CD4-positive, alpha-beta T cell treated with Interleukin-6 at 100 ng/mL for 8 hours (primary cell): ENCODE data around the gene RAD1.
"Not testable (repeated sequence)": the region's sequence is repeated elsewhere in the genome, so short reads cannot be mapped to it uniquely, and the experiment has no call there.

Experiments
- DNase-seq: peaks from one replicate; pipeline ENCODE4 v3.0.0-alpha.2; 2020; ENCODE audit warnings: mixed read lengths, low spot score

The RAD1 gene, protein sequence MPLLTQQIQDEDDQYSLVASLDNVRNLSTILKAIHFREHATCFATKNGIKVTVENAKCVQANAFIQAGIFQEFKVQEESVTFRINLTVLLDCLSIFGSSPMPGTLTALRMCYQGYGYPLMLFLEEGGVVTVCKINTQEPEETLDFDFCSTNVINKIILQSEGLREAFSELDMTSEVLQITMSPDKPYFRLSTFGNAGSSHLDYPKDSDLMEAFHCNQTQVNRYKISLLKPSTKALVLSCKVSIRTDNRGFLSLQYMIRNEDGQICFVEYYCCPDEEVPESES

DNA sequence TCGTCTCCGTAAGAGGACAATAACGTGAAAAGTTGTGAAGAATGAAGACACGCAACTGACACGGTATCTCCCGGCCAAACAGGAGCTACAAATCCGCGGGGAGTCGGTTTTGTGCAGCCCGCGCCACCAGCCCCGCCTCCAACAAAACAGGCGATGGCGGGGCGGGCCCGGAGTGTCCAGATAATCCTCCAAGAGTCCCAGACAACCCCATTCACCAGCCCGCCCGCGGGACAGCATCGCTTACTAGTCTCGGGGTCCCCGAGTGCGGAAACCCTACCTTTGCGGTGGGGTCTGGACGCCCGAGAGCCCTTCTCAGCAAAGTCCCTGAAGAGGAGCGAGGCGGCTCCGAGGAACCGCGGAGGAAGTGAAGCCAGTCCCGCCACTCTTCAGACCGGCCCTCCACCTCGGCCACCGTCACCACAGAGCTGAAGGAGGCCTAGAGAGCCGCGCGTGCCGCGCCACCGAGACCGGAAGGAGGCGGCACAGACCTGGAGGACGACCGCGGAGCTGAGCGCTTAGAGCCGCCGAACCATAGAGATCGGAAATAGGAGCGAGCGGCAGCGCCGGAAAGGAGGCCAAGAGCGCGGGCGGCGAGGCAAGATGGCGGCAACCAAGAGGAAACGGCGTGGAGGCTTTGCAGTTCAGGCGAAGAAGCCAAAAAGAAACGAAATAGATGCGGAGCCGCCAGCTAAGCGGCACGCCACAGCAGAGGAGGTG is at the start of gene RAD1, which contains the start of gene BRIX1:
Gene RAD1 (minus strand): TSS at position 366 of the 717 bp plus-strand sequence. CDS start 612 bp downstream, outside the sequence.
Gene BRIX1 (plus strand): TSS at position 573 of the 717 bp plus-strand sequence. CDS start 28 bp downstream, at position 601.
- DNase-seq: peak; percentile 91

DNA sequence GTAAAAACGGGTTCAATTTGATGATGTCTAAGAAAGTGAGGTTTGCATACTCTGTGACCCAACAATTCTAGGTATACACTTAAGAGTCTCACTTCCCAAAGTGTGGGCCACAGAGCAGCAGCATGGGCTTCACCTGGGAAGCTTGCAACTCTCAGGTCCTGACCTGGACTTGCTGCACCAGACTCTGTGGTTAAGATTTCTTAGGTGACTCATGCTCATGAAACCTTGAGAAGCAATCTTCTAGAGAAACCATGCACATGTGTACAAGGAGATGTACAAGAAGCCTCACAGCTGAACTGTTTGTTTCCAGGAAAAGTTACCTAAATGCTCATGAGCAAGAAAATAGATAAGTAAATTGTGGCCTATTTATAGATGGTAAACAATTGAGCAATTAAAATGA is 44.0 kb upstream of the RAD1 start:
- no peak for DNase-seq

DNA sequence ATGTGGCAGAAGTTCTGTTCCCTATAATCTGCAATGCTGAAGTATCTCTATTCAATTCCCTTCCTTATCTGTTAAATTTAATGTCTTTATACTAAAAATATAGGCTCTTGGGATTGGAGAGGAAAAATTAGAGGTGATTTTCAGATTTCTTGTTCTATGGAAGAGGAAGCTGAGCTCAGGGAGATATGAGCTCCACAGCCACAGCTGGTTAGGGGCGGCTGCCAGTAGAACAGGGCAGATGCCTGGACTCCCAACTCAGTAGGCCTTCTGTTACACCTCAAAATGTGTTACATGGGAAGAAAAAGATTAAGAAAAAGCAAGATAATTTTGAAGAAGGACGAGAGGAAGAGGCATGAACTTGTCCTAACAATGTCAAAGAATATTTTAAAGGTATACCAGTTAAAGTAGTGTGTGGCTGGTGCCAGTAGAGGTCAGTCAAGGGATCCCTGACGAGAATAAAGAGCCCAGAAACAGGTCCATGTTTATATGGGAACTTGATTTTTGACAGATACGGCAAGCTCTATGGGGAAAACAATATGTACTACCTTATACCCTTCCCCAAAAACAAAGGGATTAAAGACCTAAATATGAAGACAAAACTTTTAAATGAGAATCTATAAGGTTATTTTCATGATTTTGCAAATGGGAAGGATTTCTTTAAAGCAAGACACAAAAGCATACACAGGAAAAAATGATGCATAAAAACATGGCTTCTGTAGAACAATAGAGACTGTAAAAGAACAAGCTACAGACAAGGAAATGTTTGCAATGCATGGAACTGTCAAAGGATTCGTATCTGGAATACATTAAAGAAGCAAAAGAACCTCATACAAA is 42.8 kb upstream of the RAD1 start:
- no peak for DNase-seq

DNA sequence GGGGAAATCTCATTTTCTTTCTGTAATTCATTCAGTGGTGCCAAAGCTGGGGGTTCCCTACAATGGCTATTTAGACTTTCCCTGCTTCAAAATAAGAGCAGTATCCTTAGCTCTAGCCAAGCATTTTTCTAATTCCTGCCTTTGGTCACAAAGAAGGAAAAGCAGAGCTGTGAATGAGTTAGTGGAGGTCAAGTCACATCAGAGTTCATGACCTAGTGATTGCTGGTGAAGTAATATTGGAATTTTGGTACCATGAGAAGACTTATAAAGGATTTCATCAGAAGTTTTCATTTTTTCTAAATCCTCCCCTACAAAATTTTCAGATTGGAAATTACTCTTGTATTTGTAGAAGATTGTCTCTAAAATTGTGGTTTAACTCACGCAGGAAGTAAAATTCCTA is 42.0 kb upstream of the RAD1 start:
- no peak for DNase-seq

DNA sequence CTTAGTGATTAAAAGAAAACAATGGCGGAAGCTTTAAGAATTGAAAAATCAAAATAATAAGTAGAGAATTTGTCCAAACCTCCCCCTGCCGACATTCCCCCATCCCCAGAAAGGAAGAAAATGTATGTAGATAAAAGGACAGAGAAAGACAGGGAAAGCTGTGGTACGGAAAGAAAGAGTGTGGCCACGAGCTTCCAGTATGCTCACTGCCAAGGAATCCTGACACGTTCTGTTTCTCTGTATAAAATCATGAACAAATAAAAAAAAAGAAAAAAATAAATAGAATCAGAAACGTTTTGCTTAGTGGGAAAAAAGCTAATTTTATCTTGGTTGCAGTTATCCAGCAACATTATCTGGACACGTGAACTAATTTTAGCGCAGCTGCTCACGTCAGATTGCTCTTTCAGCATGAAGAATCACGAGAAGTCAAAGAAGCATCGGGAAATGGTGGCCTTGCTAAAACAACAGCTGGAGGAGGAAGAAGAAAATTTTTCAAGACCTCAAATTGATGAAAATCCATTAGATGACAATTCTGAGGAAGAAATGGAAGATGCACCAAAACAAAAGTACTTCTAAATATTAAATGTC is 29.2 kb upstream of the RAD1 start:
- no peak for DNase-seq

DNA sequence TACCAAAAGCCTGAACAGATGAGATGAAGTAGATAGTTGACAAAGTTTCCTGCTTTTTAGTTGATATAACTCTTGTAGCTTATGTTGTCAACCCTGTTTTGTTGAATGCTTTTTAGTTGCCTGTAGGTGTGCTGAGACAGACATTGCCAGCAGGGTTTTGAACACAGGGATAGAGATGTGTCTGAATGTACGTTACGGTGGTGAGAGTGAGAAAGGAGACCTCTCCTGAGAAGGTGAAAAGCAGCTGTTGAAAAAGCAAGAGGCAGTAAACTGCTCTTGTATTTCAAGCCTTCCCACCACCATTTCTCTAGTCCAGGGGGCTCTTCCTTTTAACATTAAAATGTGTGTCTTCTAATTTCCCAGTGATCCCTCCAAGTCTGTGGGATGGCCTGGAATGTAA is 28.7 kb upstream of the RAD1 start:
- no peak for DNase-seq

DNA sequence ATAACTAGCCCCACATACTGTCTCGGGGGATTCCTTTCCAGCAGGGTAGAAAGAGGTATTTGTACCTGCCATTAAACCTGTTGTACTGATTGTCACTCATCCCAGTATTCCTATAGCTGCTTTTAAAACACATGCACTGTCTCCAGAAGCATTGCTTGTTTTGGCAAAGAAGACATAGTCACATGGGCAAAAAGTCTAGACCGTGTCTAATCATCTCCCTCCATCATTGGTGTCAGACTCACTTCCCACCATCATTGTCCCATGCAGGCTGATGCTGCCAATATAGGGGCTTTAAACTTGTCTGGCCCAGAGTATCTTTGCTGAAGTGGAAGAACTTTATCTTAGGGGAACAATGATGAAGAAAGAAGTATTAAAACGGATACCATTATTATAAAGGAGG is 26.6 kb upstream of the RAD1 start:
- no peak for DNase-seq

DNA sequence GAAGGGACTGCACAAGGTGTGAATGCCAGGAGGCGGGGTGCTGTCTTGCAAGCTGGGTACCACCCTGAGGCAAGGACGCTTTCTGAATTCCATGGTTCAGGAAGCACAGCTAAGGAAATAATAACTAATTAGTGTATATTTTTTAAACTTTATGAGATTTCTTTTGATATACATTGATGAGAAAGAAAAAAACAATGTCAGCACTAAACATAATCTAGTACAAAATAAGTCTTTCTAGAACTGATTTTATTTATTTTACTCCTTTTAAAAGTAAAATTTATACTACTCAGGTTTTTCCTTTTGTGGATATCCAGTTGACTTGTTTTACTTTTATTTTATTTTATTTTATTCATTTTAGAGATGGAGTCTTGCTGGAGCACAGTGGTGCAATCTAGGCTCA is 17.6 kb upstream of the RAD1 start:
- no peak for DNase-seq

DNA sequence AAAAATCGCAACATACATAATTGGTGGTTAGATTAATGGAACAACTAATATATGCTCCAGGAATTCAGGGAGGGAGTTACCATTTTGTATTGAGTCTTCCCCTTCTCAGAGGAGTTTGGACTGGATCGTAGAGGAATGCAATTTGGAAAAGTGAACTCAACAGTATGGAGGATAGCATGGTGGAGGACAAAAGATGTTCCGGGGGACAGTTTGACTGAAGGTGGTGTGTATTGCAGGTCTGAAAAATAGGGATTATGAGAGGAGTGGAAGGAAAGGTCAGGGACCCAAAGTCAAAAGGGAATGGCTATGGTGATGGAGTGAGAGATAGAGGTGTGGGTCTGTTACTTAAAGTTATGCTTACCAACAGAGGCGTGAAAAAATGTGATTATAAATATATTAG is 15.6 kb upstream of the RAD1 start:
- DNase-seq: no peak

DNA sequence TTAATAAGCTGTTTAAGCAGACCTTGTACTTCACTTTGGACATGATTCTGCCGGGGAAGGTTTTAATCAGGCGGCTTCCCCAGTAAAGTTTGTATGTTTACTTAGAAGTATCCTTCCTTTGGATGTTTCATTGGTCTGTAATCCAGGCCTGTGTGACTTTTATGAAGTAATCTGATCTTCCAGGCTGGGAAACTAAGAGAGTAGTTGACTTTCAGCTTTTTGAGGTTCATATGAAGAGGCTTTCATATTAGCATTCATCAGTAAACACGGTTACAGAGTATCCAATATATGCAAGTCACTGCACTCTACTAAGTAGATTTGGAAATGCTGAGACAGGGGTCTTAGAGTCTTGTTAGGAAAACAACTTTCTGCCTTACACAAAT is 15.1 kb upstream of the RAD1 start:
- DNase-seq: no peak

DNA sequence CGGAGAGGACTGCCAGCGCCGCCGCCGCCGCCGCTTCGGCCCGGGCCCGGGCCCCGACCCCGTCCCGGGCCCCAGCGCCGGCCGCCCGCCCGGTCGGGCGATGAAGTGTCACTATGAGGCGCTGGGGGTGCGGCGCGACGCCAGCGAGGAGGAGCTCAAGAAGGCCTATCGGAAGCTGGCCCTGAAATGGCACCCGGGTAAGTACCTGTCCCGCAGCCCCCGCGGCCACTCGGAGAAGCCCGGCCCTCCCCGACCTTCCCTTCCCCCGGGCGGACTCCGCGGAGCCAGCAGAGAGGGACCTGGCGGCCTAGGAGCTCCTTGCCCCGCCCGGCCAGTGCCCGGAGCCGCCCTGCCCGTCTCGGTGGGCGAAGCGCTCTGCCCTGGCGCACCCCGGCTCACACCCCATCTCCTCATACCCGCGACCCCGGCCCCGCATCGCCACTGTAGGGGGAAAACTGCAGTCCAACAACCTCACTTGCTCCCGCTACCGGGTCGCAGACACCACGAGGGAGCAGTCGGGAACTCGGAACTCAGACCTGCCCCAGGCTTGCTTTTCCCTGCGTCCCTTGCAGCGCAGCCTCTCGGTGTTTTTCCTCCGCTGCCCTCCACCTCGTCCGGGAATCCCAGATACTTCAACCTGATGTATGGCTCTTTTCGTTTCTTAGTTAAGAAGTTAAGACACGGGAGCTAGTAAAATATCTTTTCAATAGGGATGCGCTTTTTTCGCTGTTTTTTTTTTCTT is 14.6 kb upstream of the RAD1 start:
- peak; percentile 78 for DNase-seq

DNA sequence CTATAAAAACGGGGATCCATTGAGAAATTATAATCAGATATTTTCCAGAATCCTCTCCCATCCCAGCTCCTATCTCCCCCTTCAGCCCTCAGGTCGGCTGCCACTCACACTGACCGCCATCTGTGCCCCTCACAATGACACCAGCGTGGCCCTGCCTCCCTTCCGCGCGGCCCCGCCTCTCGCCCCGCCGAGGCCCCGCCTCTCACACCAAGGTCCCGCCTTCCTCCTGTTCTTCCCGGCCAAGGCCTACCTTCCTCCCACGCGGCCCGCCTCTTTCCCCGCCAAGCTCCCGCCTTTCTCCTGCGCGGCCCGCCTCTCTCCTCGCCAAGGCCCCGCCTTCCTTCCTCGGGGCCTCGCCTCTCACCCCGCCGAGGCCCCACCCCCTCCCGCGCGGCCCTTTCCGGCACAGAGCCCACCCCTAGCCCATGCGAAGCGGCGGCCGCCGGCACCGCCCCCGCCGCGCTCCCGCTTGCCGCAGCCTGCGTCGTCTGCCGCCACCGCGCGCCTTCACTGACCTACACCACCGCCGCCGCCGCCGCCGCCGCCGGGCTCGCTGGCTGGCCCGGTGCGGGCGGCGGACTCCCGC is 13.9 kb upstream of the RAD1 start, which contains the start of gene DNAJC21:
Gene DNAJC21 (plus strand): TSS at position 426 of the 586 bp plus-strand sequence. CDS start 261 bp downstream, outside the sequence.
- DNase-seq: peak; percentile 98

DNA sequence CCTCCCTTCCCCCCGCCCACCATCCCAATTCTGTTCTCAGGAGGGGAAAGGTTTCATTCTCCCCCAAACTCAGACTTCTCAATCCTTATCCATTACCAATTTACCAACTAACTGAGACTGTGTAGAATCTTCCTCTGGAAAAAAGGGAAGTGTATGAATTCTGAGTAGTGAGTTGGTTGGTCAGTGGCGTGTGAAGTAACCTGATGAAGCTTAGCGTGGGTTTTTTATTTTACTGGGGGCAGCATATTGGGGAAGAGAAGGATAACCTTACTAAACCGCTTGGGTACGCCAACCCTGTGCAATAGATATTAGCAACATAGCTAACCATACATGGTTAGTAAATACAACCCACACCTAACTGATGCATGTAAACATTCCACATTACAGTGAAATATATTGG is 13.0 kb upstream of the RAD1 start:
- no peak for DNase-seq

DNA sequence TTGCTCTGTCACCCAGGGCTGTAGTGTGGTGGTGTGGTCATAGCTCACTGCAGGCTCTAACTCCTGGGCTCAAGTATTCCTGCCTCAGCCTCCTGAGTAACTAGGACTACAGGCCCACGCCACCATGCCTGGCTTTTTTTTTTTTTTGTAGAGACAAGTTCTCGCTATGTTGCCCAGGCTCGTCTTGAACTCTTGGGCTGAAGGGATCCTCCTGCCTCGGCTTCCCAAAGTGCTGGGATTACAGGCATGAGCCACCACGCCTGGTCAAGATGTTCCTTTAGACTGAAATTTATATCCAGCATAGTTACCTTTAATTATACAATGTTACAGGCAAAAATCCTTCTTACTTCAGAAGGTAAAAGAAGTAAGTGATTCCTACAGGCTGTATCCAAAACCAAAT is 12.5 kb upstream of the RAD1 start:
- DNase-seq: no peak

DNA sequence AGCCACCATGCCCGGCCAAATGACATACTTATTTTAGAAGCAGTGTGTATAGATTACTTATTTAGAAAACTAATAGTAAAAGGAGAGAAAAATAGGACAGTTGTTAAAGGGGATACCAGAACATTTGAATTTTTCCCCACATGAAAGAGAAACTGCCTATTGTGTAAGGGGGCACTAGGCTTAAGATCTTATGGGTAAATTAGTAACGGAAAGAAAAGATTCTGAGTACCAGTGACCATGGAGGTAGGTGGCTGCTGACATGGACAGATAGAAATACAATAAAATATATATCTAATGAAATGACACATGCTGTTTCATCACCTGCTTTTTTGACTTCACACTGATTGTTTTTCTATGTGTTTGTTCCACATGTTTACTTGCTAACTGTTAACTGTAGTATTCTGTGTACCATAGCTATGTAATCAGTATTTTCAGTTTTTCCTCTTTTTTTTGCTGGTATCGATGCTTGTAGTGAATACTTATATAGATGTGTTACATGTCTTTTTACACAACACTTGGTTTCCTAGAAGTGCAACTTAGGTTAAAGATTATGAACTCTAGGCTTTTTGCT is 11.1 kb upstream of the RAD1 start:
- no peak for DNase-seq

DNA sequence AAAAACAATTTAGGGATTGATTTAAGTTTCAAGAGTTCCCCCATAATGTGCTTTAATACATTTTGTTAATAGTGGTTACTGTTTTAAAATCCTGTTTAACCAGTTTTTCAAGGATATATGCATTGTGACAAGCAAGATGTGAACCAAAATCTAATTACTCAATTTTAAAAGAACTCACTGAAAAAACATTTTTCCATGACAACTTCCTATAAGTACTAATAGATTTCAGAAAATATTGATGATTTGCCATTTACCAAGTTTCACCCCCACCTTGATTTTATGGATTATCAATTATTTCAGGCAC is 9.1 kb upstream of the RAD1 start:
- DNase-seq: no peak

DNA sequence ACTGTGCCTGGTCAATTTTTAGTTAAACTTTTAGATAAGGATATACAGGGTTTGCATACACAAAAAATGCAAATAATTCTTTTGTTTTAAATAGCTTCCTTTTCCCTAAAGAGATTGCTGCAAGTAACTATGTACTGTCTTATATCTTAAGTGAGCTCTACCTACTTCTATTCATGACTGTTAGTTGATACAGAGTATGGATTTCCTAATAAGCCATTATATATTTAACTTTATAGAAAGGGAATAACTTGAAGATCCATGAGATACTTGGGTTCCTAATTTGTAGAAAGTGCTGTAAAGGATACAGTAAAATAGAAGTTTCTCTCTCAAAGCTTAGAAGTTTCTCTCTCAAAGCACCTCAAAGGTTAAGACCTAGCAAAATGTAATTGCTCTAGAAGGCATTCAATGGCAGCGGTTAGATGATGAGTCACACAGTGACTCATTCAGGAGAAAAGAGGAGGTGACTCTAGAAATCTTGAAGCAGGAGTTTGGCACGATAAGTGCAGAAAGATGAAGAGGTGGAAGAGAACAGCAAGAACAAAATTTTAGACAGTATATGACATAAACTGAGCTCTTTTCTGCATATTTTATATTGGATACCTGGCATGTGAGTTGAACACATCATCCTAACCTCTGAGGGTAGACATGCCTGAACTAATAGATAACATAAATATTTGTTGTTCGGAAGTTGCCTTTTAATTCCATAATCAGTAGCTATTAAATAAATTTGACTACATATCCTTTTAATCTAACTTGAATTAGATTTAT is 8.6 kb upstream of the RAD1 start:
- DNase-seq: peak; percentile 32

DNA sequence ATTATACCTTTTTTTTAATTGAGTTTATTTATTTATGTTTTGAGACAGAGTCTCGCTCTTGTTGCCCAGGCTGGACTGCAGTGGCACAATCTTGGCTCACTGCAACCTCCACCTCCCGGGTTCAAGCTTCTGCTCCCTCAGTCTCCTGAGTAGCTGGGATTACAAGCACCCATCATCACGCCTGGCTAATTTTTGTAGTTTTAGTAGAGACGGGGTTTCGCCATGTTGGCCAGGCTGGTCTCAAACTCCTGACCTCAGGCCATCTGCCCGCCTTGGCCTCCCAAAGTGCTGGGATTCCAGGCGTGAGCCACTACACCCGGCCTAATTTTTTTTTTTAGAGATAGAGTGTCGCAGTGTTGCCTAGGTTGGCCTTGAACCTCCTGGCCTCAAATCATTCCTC is 8.0 kb upstream of the RAD1 start:
- not testable (repeated sequence) for DNase-seq

DNA sequence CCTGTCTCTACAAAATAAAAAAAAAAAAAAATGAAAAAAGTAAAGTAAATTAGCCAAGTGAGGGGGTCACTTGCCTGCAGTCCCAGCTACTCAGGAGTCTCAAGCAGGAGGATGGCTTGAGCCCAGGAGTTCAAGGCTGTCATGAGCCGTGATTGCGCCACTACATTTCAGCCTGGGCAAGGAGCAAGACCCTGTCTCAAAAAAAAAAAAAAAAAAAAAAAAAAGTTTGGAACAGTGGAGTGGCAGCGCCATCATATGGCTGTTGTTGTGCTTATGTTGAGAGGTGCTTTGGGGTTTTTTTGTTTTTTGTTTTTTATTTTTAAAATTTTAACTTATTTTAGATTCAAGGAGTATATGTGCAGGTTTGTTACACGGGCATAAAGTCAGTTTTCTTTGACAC is 3.8 kb upstream of the RAD1 start:
- no peak for DNase-seq

DNA sequence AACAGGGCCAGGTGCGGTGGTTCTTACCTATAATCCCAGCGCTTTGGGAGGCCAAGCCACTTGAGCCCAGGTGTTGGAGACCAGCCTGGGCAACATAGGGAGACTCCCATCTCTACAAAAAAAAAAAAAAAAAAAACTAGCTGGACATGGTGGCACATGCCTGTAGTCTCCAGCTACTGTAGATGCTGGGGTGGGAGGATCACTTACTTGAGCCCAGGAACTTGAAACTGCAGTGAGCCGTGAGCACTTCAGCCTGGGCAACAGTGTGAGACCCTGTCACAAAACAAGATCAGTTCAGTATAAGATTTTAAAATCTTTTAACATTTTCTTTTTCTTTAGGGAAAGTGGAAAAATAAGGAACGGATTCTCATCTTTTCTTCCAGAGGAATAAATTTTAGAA is 2.7 kb upstream of the RAD1 start:
- DNase-seq: no peak
